Measurements from ENCODE around the gene DPEP2. TPM values are rescaled to one million over a fixed set of nuclear protein-coding genes. Genes with fewer than 3 reads are reported as not detected.
"Not testable (repeated sequence)": the region's sequence is repeated elsewhere in the genome, so short reads cannot be mapped to it uniquely, and the experiment has no call there.

DPEP2 gene
- total RNA-seq, 1 donor from 2014 or later: 1.1 TPM

- Histone ChIP-seq H3K27ac (no peak overlapping the region), H3K9me3 (no peaks in the 10 kb centered on the region), H3K4me1 (no peaks in the 10 kb centered on the region), H3K27me3 (no peaks in the 10 kb centered on the region), H3K4me3 (no peak overlapping the region), H3K36me3 (no peaks in the 10 kb centered on the region)
- intact Hi-C loops (cut with DNase I): no loop called here
- TF ChIP-seq CTCF (IDR thresholded peaks at IDR 0.05): no peak
- no peak for DNase-seq (ENCODE audit: low spot score in 2 of 2)
Measured at GRCh38 chr16:67977469-67978227, 21.6 kb downstream of the DPEP2 start.

GRCh38 chr16:67977005-67977404, 22.3 kb downstream of the DPEP2 start:
- no peaks in the 10 kb centered on the region for H3K27me3 ChIP-seq
- no peak overlapping the region for H3K4me3 ChIP-seq
- no peaks in the 10 kb centered on the region for H3K36me3 ChIP-seq
- TF ChIP-seq CTCF (IDR thresholded peaks at IDR 0.05): no peak
- H3K9me3 ChIP-seq: no peaks in the 10 kb centered on the region
- H3K4me1 ChIP-seq: no peaks in the 10 kb centered on the region
- no peak overlapping the region for H3K27ac ChIP-seq
- DNase-seq (ENCODE audit: low spot score in 2 of 2): no peak
- intact Hi-C loops (cut with DNase I): no loop called here

- no peaks in the 10 kb centered on the region for H3K4me1 ChIP-seq
- TF ChIP-seq CTCF (IDR thresholded peaks at IDR 0.05): no peak
- no peak overlapping the region for H3K27ac ChIP-seq
- intact Hi-C loops (cut with DNase I): no loop called here
- no peaks in the 10 kb centered on the region for H3K36me3 ChIP-seq
- no peaks in the 10 kb centered on the region for H3K27me3 ChIP-seq
- DNase-seq (ENCODE audit: low spot score in 2 of 2): no peak
- no peaks in the 10 kb centered on the region for H3K9me3 ChIP-seq
- H3K4me3 ChIP-seq: no peak overlapping the region
Measured at GRCh38 chr16:67976205-67976604, 23.1 kb downstream of the DPEP2 start.

GRCh38 chr16:67975321-67976105, 23.8 kb downstream of the DPEP2 start:
- no peak for TF ChIP-seq CTCF (IDR thresholded peaks at IDR 0.05)

GRCh38 chr16:67972285-67972684, 27.0 kb downstream of the DPEP2 start:
- H3K36me3 ChIP-seq; H3K27me3 ChIP-seq; intact Hi-C loops (cut with DNase I); H3K9me3 ChIP-seq; H3K4me3 ChIP-seq; H3K27ac ChIP-seq; DNase-seq (ENCODE audit: low spot score in 2 of 2); H3K4me1 ChIP-seq: not testable (repeated sequence)

More at GRCh38 chr16:67975321-67976105, 23.8 kb downstream of the DPEP2 start:
- intact Hi-C loops (cut with DNase I): no loop called here
- no peaks in the 10 kb centered on the region for H3K27me3 ChIP-seq
- H3K36me3 ChIP-seq: no peaks in the 10 kb centered on the region
- no peaks in the 10 kb centered on the region for H3K9me3 ChIP-seq
- DNase-seq (ENCODE audit: low spot score in 2 of 2): no peak
- no peak overlapping the region for H3K4me3 ChIP-seq
- H3K4me1 ChIP-seq: no peaks in the 10 kb centered on the region
- no peak overlapping the region for H3K27ac ChIP-seq

GRCh38 chr16:67971111-67971510, 28.2 kb downstream of the DPEP2 start:
- Histone ChIP-seq H3K27me3 (no peaks in the 10 kb centered on the region), H3K27ac (no peak overlapping the region), H3K4me3 (no peak overlapping the region), H3K36me3 (no peaks in the 10 kb centered on the region), H3K9me3 (no peaks in the 10 kb centered on the region), H3K4me1 (peaks cover 7 to 15% of the 10 kb centered on the region in 2 donors)
- no peak for TF ChIP-seq CTCF (IDR thresholded peaks at IDR 0.05)
- no peak for DNase-seq (ENCODE audit: low spot score in 2 of 2)
- intact Hi-C loops (cut with DNase I): no loop called here

Data from ascending aorta (tissue), 2 donors.